Mesothelial cell of epicardium (in vitro differentiated cells): ENCODE results near the gene ZNF438. TPM values are rescaled to one million over a fixed set of nuclear protein-coding genes. Genes with fewer than 3 reads are reported as not detected.
A peak's percentile ranks its signal among the peaks of the same experiment; 100 is the strongest.

Source experiments
- DNase-seq, 2 experiments: peaks; one replicate each; pipeline ENCODE4 v3.0.0; 2021; ENCODE audit warnings: low spot score in 2 of 2; ENCODE audit not compliant: unreplicated experiment in 2 of 2
- H3K27ac Mint-ChIP-seq: 2 replicates; pipeline ENCODE4 v1.8.0; 2021; ENCODE audit warnings: mixed read lengths
- H3K27me3 Mint-ChIP-seq: 2 replicates; pipeline ENCODE4 v1.8.0; 2021; ENCODE audit warnings: low read depth, mixed read lengths
- H3K36me3 Mint-ChIP-seq: 2 replicates; pipeline ENCODE4 v1.8.0; 2021; ENCODE audit warnings: mixed read lengths
- H3K4me1 Mint-ChIP-seq: 2 replicates; pipeline ENCODE4 v1.8.0; 2021; ENCODE audit warnings: mixed read lengths
- H3K4me3 Mint-ChIP-seq: 2 replicates; pipeline ENCODE4 v1.8.0; 2021; ENCODE audit warnings: mild to moderate bottlenecking, moderate library complexity, mixed read lengths
- H3K9me3 Mint-ChIP-seq: 2 replicates; pipeline ENCODE4 v1.8.0; 2021; ENCODE audit warnings: mixed read lengths
- CTCF ChIP-seq: fragments of 200-600 bp; sonication (generic); IDR thresholded peaks from one replicate; pipeline ENCODE4 v1.5.0; 2021; ENCODE audit warnings: antibody characterized with exemption; ENCODE audit not compliant: unreplicated experiment
- total RNA-seq: library from RNA; stranded (reverse); gene quantifications from 3 replicates; pipeline ENCODE4 v1.2.1, GENCODE V29; 2021

Gene ZNF438
- total RNA-seq, 1 donor from 2014 or later = 6.0 TPM

GRCh38 chr10:30833628-30833970 lies 198.1 kb downstream of the ZNF438 start:
- DNase-seq = no peak
- peaks cover 59% of the 10 kb centered on the region for H3K4me1 Mint-ChIP-seq
- peak overlapping the region; percentile 78 for H3K27ac Mint-ChIP-seq
- no peaks in the 10 kb centered on the region for H3K36me3 Mint-ChIP-seq
- TF ChIP-seq CTCF = no peak
- H3K9me3 Mint-ChIP-seq = peaks cover 19% of the 10 kb centered on the region
- no peaks in the 10 kb centered on the region for H3K27me3 Mint-ChIP-seq
- H3K4me3 Mint-ChIP-seq = no peak overlapping the region

GRCh38 chr10:30832749-30833627 lies 198.7 kb downstream of the ZNF438 start:
- Mint-ChIP-seq H3K27me3 (no peaks in the 10 kb centered on the region), H3K4me1 (peaks cover 64% of the 10 kb centered on the region), H3K36me3 (no peaks in the 10 kb centered on the region), H3K9me3 (peaks cover 22% of the 10 kb centered on the region), H3K4me3 (no peak overlapping the region), H3K27ac (peak overlapping the region; percentile 78)
- TF ChIP-seq CTCF = no peak
- no peak for DNase-seq

- H3K9me3 Mint-ChIP-seq = peaks cover 14% of the 10 kb centered on the region
- peaks cover 71% of the 10 kb centered on the region for H3K4me1 Mint-ChIP-seq
Measured at GRCh38 chr10:30832001-30832748, 199.5 kb downstream of the ZNF438 start.

GRCh38 chr10:30831426-30831825 lies 200.2 kb downstream of the ZNF438 start:
- Mint-ChIP-seq H3K27me3 (no peaks in the 10 kb centered on the region), H3K9me3 (peaks cover 8% of the 10 kb centered on the region), H3K4me1 (peaks cover 71% of the 10 kb centered on the region), H3K4me3 (no peak overlapping the region), H3K27ac (peak overlapping the region; percentile 64), H3K36me3 (no peaks in the 10 kb centered on the region)
- TF ChIP-seq CTCF = no peak
- DNase-seq = no peak

More at GRCh38 chr10:30832001-30832748, 199.5 kb downstream of the ZNF438 start:
- H3K27me3 Mint-ChIP-seq = no peaks in the 10 kb centered on the region
- TF ChIP-seq CTCF = no peak
- H3K36me3 Mint-ChIP-seq = no peaks in the 10 kb centered on the region
- no peak for DNase-seq
- no peak overlapping the region for H3K4me3 Mint-ChIP-seq
- peak overlapping the region; percentile 9 for H3K27ac Mint-ChIP-seq

- Mint-ChIP-seq H3K36me3 (no peaks in the 10 kb centered on the region), H3K27ac (peak overlapping the region; percentile 64), H3K27me3 (no peaks in the 10 kb centered on the region), H3K4me1 (peaks cover 69% of the 10 kb centered on the region), H3K9me3 (peaks cover 6% of the 10 kb centered on the region), H3K4me3 (no peak overlapping the region)
- TF ChIP-seq CTCF = no peak
- DNase-seq = no peak
Measured at GRCh38 chr10:30830315-30831230, 201.1 kb downstream of the ZNF438 start.
